Mesothelial cell of epicardium (in vitro differentiated cells): ENCODE data around the gene PTRHD1. TPM values are rescaled to one million over a fixed set of nuclear protein-coding genes. Genes with fewer than 3 reads are reported as not detected.
"Not testable (repeated sequence)": the region's sequence is repeated elsewhere in the genome, so short reads cannot be mapped to it uniquely, and the experiment has no call there.

Source experiments
- DNase-seq, 2 experiments: peaks; one replicate each; pipeline ENCODE4 v3.0.0; 2021; ENCODE audit warnings: low spot score in 2 of 2; ENCODE audit not compliant: unreplicated experiment in 2 of 2
- H3K27ac Mint-ChIP-seq: 2 replicates; pipeline ENCODE4 v1.8.0; 2021; ENCODE audit warnings: mixed read lengths
- H3K27me3 Mint-ChIP-seq: 2 replicates; pipeline ENCODE4 v1.8.0; 2021; ENCODE audit warnings: low read depth, mixed read lengths
- H3K36me3 Mint-ChIP-seq: 2 replicates; pipeline ENCODE4 v1.8.0; 2021; ENCODE audit warnings: mixed read lengths
- H3K4me1 Mint-ChIP-seq: 2 replicates; pipeline ENCODE4 v1.8.0; 2021; ENCODE audit warnings: mixed read lengths
- H3K4me3 Mint-ChIP-seq: 2 replicates; pipeline ENCODE4 v1.8.0; 2021; ENCODE audit warnings: mild to moderate bottlenecking, moderate library complexity, mixed read lengths
- H3K9me3 Mint-ChIP-seq: 2 replicates; pipeline ENCODE4 v1.8.0; 2021; ENCODE audit warnings: mixed read lengths
- total RNA-seq: library from RNA; stranded (reverse); gene quantifications from 3 replicates; pipeline ENCODE4 v1.2.1, GENCODE V29; 2021
- TF ChIP-seq, protein P1 (sequence below): fragments of 200-600 bp; sonication (generic); IDR thresholded peaks from one replicate; pipeline ENCODE4 v1.5.0; 2021; ENCODE audit warnings: antibody characterized with exemption; ENCODE audit not compliant: unreplicated experiment

The PTRHD1 gene
- total RNA-seq, 1 donor from 2014 or later, result 17.2 TPM

DNA sequence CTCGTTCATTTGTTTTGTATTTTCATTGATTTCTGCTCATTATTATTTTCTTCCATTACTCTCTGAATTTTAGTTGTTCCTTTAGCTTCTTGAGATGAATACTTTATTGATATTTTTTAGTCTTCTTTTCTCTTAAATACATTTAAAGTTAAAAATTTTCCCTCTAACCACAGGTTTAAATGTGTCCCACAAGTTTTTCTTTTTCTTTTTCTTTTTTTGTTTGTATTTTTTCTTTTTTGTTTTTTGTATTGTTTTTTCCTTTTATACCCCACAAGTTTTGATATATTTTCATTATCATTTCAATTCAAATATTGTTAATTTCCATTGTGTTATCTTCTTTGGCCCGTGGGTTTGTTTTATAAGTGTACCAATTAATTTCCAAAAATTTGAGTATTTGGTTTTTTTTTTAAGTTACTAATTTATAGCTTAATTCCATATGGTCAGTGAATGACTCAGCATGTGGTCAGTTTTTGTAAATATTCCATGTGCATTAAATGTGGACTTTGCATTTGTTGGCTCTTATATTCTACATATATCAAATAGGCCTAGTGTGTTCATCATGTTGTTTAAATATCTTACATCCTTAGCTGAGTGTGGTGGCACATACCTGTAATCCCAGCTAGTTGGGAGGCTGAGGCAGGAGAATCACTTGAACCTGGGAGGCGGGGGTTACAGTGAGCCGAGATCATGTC lies 16.3 kb upstream of the PTRHD1 start:
- Mint-ChIP-seq H3K9me3 (peaks cover 17% of the 10 kb centered on the region), H3K36me3 (peaks cover 35% of the 10 kb centered on the region), H3K4me1 (no peaks in the 10 kb centered on the region), H3K27ac (peak overlapping the region; percentile 17), H3K27me3 (no peaks in the 10 kb centered on the region), H3K4me3 (no peak overlapping the region)
- TF ChIP-seq, protein P1, sequence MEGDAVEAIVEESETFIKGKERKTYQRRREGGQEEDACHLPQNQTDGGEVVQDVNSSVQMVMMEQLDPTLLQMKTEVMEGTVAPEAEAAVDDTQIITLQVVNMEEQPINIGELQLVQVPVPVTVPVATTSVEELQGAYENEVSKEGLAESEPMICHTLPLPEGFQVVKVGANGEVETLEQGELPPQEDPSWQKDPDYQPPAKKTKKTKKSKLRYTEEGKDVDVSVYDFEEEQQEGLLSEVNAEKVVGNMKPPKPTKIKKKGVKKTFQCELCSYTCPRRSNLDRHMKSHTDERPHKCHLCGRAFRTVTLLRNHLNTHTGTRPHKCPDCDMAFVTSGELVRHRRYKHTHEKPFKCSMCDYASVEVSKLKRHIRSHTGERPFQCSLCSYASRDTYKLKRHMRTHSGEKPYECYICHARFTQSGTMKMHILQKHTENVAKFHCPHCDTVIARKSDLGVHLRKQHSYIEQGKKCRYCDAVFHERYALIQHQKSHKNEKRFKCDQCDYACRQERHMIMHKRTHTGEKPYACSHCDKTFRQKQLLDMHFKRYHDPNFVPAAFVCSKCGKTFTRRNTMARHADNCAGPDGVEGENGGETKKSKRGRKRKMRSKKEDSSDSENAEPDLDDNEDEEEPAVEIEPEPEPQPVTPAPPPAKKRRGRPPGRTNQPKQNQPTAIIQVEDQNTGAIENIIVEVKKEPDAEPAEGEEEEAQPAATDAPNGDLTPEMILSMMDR, result no peak
- no peak for DNase-seq

DNA sequence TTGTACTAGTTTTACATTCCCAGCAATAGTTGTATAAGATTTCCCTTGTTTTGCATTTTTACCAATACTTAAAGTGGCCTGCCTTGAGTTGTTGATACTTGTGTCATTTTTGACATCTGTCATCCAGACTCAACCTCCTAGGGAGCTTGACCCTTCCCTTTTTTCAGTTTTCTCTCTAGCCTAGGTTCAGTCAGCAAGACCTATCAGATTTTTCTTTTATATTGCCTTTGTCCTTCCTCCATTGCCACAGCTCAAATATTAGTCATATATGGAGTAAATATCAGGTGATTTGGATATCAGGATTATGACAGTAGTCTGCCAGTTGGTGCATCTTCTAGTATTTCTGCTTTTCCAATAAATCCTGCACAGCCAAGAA lies 13.5 kb upstream of the PTRHD1 start:
- H3K27ac Mint-ChIP-seq, result no peak overlapping the region
- TF ChIP-seq, protein P1, result no peak
- H3K27me3 Mint-ChIP-seq, result no peaks in the 10 kb centered on the region
- H3K9me3 Mint-ChIP-seq, result peaks cover 32% of the 10 kb centered on the region
- H3K4me1 Mint-ChIP-seq, result no peaks in the 10 kb centered on the region
- no peak overlapping the region for H3K4me3 Mint-ChIP-seq
- no peak for DNase-seq
- peaks cover 45% of the 10 kb centered on the region for H3K36me3 Mint-ChIP-seq

DNA sequence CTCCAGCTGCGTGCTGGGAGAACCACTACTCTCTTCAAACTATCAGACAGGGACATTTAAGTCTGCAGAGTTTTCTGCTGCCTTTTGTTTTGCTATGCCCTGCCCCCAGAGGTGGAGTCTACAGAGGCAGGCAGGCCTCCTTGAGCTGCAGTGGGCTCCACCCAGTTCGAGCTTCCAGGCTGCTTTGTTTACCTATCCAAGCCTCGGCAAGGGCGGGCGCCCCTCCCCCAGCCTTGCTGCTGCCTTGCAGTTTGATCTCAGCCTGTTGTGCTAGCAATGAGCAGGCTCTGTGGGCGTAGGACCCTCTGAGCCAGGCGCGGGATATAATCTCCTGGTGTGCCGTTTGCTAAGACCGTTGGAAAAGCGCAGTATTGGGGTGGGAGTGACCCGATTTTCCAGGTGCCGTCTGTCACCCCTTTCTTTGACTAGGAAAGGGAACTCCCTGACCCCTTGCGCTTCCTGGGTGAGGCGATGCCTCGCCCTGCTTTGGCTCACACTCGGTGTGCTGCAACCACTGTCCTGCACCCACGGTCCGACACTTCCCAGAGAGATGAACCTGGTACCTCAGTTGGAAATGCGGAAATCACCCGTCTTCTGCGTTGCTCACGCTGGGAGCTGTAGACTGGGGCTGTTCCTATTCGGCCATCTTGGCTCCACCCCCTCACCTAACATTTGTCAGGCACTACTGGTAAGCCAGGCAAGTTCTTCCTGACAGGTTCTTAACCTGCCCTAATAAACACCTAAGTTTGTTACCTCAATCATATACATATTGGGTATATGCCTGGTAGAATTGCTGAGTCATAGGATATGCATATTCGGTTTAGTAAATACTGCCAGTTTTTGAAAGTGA lies 12.8 kb upstream of the PTRHD1 start:
- not testable (repeated sequence) for H3K27me3 Mint-ChIP-seq, H3K4me3 Mint-ChIP-seq, H3K4me1 Mint-ChIP-seq, H3K27ac Mint-ChIP-seq, DNase-seq
- Mint-ChIP-seq H3K36me3 (peaks cover 50% of the 10 kb centered on the region), H3K9me3 (peaks cover 33% of the 10 kb centered on the region)

DNA sequence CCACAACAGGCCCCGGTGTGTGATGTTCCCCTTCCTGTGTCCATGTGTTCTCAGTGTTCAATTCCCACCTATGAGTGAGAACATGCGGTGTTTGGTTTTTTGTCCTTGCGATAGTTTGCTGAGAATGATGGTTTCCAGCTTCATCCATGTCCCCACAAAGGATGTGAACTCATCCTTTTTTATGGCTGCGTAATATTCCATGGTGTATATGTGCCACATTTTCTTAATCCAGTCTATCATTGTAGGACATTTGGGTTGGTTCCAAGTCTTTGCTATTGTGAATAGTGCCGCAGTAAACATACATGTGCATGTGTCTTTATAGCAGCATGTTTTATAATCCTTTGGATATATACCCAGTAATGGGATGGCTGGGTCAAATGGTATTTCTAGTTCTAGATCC lies 7.3 kb upstream of the PTRHD1 start:
- not testable (repeated sequence) for DNase-seq, H3K27ac Mint-ChIP-seq, H3K4me3 Mint-ChIP-seq, H3K4me1 Mint-ChIP-seq, H3K27me3 Mint-ChIP-seq
- Mint-ChIP-seq H3K9me3 (peaks cover 22% of the 10 kb centered on the region), H3K36me3 (peaks cover 69% of the 10 kb centered on the region)

DNA sequence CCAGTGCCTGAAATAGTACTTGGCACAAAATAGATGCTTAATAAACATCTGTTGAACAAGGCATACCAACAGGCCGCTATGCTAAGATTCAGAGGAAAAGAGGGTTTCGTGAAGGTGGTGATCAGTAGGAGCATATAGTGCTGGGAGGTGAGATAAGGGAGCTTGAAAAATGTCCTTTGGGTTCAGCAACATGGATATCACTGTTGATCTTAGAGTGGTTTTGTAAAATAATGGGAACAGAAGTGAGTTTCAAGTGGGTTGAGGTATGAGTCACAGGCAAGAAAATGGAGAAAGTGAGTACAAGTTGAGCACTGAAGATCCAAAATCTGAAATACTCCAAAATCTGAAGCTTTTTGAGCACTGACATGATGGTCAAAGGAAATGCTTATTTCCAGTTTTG lies 4.5 kb upstream of the PTRHD1 start:
- Mint-ChIP-seq H3K4me3 (no peak overlapping the region), H3K9me3 (peaks cover 4% of the 10 kb centered on the region), H3K36me3 (peaks cover 44% of the 10 kb centered on the region), H3K27me3 (no peaks in the 10 kb centered on the region), H3K4me1 (peaks cover 14% of the 10 kb centered on the region), H3K27ac (no peak overlapping the region)
- TF ChIP-seq, protein P1, result no peak
- DNase-seq, result no peak

DNA sequence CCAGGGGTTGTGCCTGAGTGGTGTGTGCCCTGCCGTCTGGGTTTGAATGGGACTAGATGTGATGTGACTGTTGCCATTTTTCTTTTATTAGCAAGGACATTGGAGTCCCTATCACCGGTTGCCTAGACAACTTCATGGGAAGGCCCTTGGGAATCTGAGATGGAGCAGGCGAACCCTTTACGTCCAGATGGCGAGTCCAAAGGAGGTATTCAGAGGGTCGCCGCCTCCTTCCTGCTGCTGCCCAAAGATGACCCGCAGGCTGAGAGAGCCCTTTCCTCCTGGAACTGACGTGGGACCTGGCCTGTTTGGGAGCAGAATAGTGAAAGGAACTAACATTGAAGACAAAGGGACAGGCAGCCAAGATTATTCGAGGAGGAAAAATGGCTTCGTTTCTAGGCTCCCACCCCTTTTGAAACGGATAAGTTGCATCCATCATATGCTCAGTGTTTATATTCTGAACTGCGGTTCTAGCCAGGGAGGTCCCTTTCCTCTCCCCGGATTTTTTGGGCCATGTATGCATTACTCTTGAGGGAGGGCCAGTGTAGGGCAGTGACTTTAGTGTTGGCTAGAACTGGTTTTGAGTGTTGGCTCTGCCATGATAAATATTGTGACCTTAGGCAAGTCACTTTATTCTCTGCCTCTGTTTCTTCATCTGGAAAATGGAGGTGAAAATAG lies 707 bp upstream of the PTRHD1 start:
- DNase-seq, result no peak
- TF ChIP-seq, protein P1, result no peak
- H3K4me3 Mint-ChIP-seq, result peak overlapping the region; percentile 98
- H3K27me3 Mint-ChIP-seq, result no peaks in the 10 kb centered on the region
- H3K9me3 Mint-ChIP-seq, result no peaks in the 10 kb centered on the region
- H3K4me1 Mint-ChIP-seq, result peaks cover 19% of the 10 kb centered on the region
- H3K27ac Mint-ChIP-seq, result peak overlapping the region; percentile 99
- H3K36me3 Mint-ChIP-seq, result peaks cover 25% of the 10 kb centered on the region
